Measurements from ENCODE around the gene BAX.

- TF ChIP-seq POLR2A (IDR thresholded peaks at IDR 0.05) = no peak
- no peak for TF ChIP-seq CTCF (IDR thresholded peaks at IDR 0.05)
These were observed 8.1 kb downstream of the BAX start for GRCh38 chr19:48962849-48963165.

All from adrenal gland (tissue), 5 donors.